LNCaP clone FGC (cell line): ENCODE measurements around the gene MORF4L2.

Experiments used
- DNase-seq: peaks from one replicate; pipeline ENCODE4 v3.0.0-alpha.2; 2011; ENCODE audit warnings: low read depth
- H3K4me3 ChIP-seq: 2 replicates; pipeline ENCODE4 v1.5.1; 2011; ENCODE audit warnings: mild to moderate bottlenecking, low read depth, low read length, control low read depth
- CTCF ChIP-seq: IDR thresholded peaks from 2 replicates; pipeline ENCODE4 v1.5.1; 2012; ENCODE audit warnings: mild to moderate bottlenecking; ENCODE audit not compliant: control insufficient read depth, insufficient read depth; ENCODE audit errors: extremely low read depth

The MORF4L2 gene

GRCh38 chrX:103629318-103630170, 57.0 kb downstream of the MORF4L2 start:
- peak; percentile 63 for TF ChIP-seq CTCF
- DNase-seq: no peak
- H3K4me3 ChIP-seq: peak overlapping the region; percentile 73

GRCh38 chrX:103628386-103629317, 57.8 kb downstream of the MORF4L2 start, which contains the start of gene TCEAL1:
Gene TCEAL1 (plus strand): TSS chrX:103628975. CDS start chrX:103629917, 942 bp downstream.
- peak within 1 kb of the TSS; percentile 73 for H3K4me3 ChIP-seq
- DNase-seq: no peak
- TF ChIP-seq CTCF: no peak

- no peak for TF ChIP-seq CTCF
- no peak overlapping the region for H3K4me3 ChIP-seq
- no peak for DNase-seq
These were observed 59.6 kb downstream of the MORF4L2 start for GRCh38 chrX:103626855-103627254.
